OCI-LY1 (cell line): ENCODE measurements around the gene PTPRN2.

Experiments used
- H2AFZ ChIP-seq: fragments of 200-600 bp; sonication (generic), shearing (Covaris generic); 2 replicates; pipeline ENCODE4 v1.6.0; 2014; ENCODE audit warnings: antibody characterized with exemption, mild to moderate bottlenecking, low read length
- H3F3A ChIP-seq: fragments of 200-600 bp; sonication (generic), shearing (Covaris generic); 2 replicates; pipeline ENCODE4 v1.6.0; 2014; ENCODE audit warnings: mild to moderate bottlenecking, antibody characterized with exemption, low read length, moderate library complexity; ENCODE audit not compliant: insufficient read depth
- H3K27ac ChIP-seq: fragments of 200-600 bp; sonication (generic); 2 replicates; pipeline ENCODE4 v1.5.1; 2014; ENCODE audit warnings: low read length, mixed run types, mild to moderate bottlenecking, low read depth; ENCODE audit not compliant: poor library complexity, severe bottlenecking
- H3K27me3 ChIP-seq: fragments of 200-600 bp; sonication (generic); 2 replicates; pipeline ENCODE4 v1.6.0; 2014; ENCODE audit warnings: antibody characterized with exemption, mild to moderate bottlenecking, low read length, moderate library complexity; ENCODE audit not compliant: insufficient read depth
- H3K36me3 ChIP-seq: fragments of 200-600 bp; sonication (generic); 2 replicates; pipeline ENCODE4 v1.6.1; 2014; ENCODE audit warnings: mild to moderate bottlenecking, antibody characterized with exemption, low read length, moderate library complexity, mixed read lengths; ENCODE audit not compliant: insufficient read depth
- H3K4me1 ChIP-seq: fragments of 200-600 bp; sonication (generic); 2 replicates; pipeline ENCODE4 v1.5.1; 2014; ENCODE audit warnings: mild to moderate bottlenecking, low read length, moderate library complexity; ENCODE audit not compliant: insufficient read depth, severe bottlenecking
- H3K4me2 ChIP-seq: fragments of 200-600 bp; sonication (generic), shearing (Covaris generic); 2 replicates; pipeline ENCODE4 v1.6.1; 2014; ENCODE audit warnings: low read length
- H3K4me3 ChIP-seq: fragments of 200-600 bp; sonication (generic); 2 replicates; pipeline ENCODE4 v1.5.1; 2014; ENCODE audit warnings: low read length, low read depth, mild to moderate bottlenecking, mixed read lengths; ENCODE audit not compliant: poor library complexity, severe bottlenecking
- H3K79me2 ChIP-seq: fragments of 200-600 bp; shearing (Covaris generic); 2 replicates; pipeline ENCODE4 v1.6.1; 2016; ENCODE audit warnings: mixed run types, low read length, mixed read lengths; ENCODE audit not compliant: insufficient read depth
- H3K9ac ChIP-seq: fragments of 200-600 bp; sonication (generic), shearing (Covaris generic); 2 replicates; pipeline ENCODE4 v1.6.1; 2014; ENCODE audit warnings: mild to moderate bottlenecking, low read length, mixed read lengths
- H3K9me2 ChIP-seq: fragments of 200-600 bp; sonication (generic), shearing (Covaris generic); 2 replicates; pipeline ENCODE4 v1.6.1; 2014; ENCODE audit warnings: low read depth, mild to moderate bottlenecking, low read length, mixed read lengths
- H3K9me3 ChIP-seq: fragments of 200-600 bp; shearing (Covaris generic); 2 replicates; pipeline ENCODE4 v1.6.1; 2014; ENCODE audit warnings: low read length, mixed read lengths
- H4K20me1 ChIP-seq: fragments of 200-600 bp; sonication (generic), shearing (Covaris generic); 2 replicates; pipeline ENCODE4 v1.6.0; 2016; ENCODE audit warnings: mild to moderate bottlenecking, low read length; ENCODE audit not compliant: insufficient read depth
- CTCF ChIP-seq: fragments of 200-600 bp; sonication (generic), shearing (Covaris generic); IDR thresholded peaks from 2 replicates; pipeline ENCODE4 v1.5.1; 2017; ENCODE audit warnings: mild to moderate bottlenecking, antibody characterized with exemption, low read length, moderate library complexity, mixed read lengths
- EZH2 ChIP-seq: fragments of 200-600 bp; sonication (generic), shearing (Covaris generic); IDR thresholded peaks from 2 replicates; pipeline ENCODE4 v1.8.0; 2017; ENCODE audit warnings: borderline replicate concordance, mixed run types, mild to moderate bottlenecking, antibody characterized with exemption, low read length, moderate library complexity, mixed read lengths

Gene PTPRN2

GRCh38 chr7:157947504-157947903 lies 640.1 kb downstream of the PTPRN2 start:
- Histone ChIP-seq H3K9me2 (no peaks in the 10 kb centered on the region), H3K27ac (no peak overlapping the region), H3K79me2 (no peaks in the 10 kb centered on the region), H3K4me3 (no peak overlapping the region), H3K9me3 (0 out of 2 replicates have a peak, but pooled peaks cover 3% of the 10 kb centered on the region), H4K20me1 (no peaks in the 10 kb centered on the region), H3K4me2 (no peak overlapping the region), H3F3A (no peaks in the 10 kb centered on the region), H3K27me3 (0 out of 2 replicates have a peak, but pooled peaks cover 6% of the 10 kb centered on the region), H2AFZ (no peak overlapping the region), H3K9ac (no peak overlapping the region), H3K36me3 (no peaks in the 10 kb centered on the region), H3K4me1 (no peaks in the 10 kb centered on the region)
- no peak for TF ChIP-seq EZH2
- TF ChIP-seq CTCF: no peak

- H3K4me2 ChIP-seq: no peak overlapping the region
- TF ChIP-seq EZH2 (no peak), CTCF (no peak)
- no peaks in the 10 kb centered on the region for H3K4me1 ChIP-seq
- 0 out of 2 replicates have a peak, but pooled peaks cover 3% of the 10 kb centered on the region for H3K9me3 ChIP-seq
- H3K79me2 ChIP-seq: no peaks in the 10 kb centered on the region
- H2AFZ ChIP-seq: no peak overlapping the region
- H3K9me2 ChIP-seq: no peaks in the 10 kb centered on the region
- no peak overlapping the region for H3K4me3 ChIP-seq
- H3K27me3 ChIP-seq: 0 out of 2 replicates have a peak, but pooled peaks cover 6% of the 10 kb centered on the region
- H3K9ac ChIP-seq: no peak overlapping the region
- H4K20me1 ChIP-seq: no peaks in the 10 kb centered on the region
- H3K27ac ChIP-seq: no peak overlapping the region
- H3F3A ChIP-seq: no peaks in the 10 kb centered on the region
- H3K36me3 ChIP-seq: no peaks in the 10 kb centered on the region
Measured at GRCh38 chr7:157946398-157947060, 641.1 kb downstream of the PTPRN2 start.

- H3K36me3 ChIP-seq: no peaks in the 10 kb centered on the region
- no peaks in the 10 kb centered on the region for H4K20me1 ChIP-seq
- H3K4me3 ChIP-seq: no peak overlapping the region
- TF ChIP-seq EZH2 (no peak), CTCF (no peak)
- no peaks in the 10 kb centered on the region for H3K9me2 ChIP-seq
- H2AFZ ChIP-seq: no peak overlapping the region
- no peak overlapping the region for H3K9ac ChIP-seq
- 0 out of 2 replicates have a peak, but pooled peaks cover 6% of the 10 kb centered on the region for H3K27me3 ChIP-seq
- H3K4me1 ChIP-seq: no peaks in the 10 kb centered on the region
- H3K27ac ChIP-seq: no peak overlapping the region
- 0 out of 2 replicates have a peak, but pooled peaks cover 3% of the 10 kb centered on the region for H3K9me3 ChIP-seq
- no peak overlapping the region for H3K4me2 ChIP-seq
- no peaks in the 10 kb centered on the region for H3K79me2 ChIP-seq
- H3F3A ChIP-seq: no peaks in the 10 kb centered on the region
Measured at GRCh38 chr7:157945401-157945800, 642.2 kb downstream of the PTPRN2 start.
